ENCODE data around the gene ERICH6.

Gene ERICH6

GRCh38 chr3:150736316-150736719 lies 32.6 kb upstream of the ERICH6 start:
- no peaks in the 10 kb centered on the region for H3K27me3 ChIP-seq (ENCODE audit: low read depth, low read length)
- no peak overlapping the region for H3K27ac ChIP-seq (ENCODE audit: low read length)
- H3K4me1 ChIP-seq (ENCODE audit: control insufficient read depth in 1 of 2, insufficient read depth in 2 of 2, low read length in 2 of 2), result peaks cover 3 to 8% of the 10 kb centered on the region in 2 donors
- peaks cover 6 to 7% of the 10 kb centered on the region in 2 donors for H3K36me3 ChIP-seq (ENCODE audit: control insufficient read depth in 1 of 2, insufficient read depth in 2 of 2, low read length in 2 of 2)
- H3K9me3 ChIP-seq (ENCODE audit: control insufficient read depth in 1 of 2, low read length in 2 of 2), result no peaks in the 10 kb centered on the region
- H3K4me3 ChIP-seq (ENCODE audit: low read depth in 1 of 2, low read length in 2 of 2), result no peak overlapping the region

- Histone ChIP-seq H3K36me3 (ENCODE audit: control insufficient read depth in 1 of 2, insufficient read depth in 2 of 2, low read length in 2 of 2) (no peaks in the 10 kb centered on the region), H3K27ac (ENCODE audit: low read length) (no peak overlapping the region), H3K9me3 (ENCODE audit: control insufficient read depth in 1 of 2, low read length in 2 of 2) (no peaks in the 10 kb centered on the region), H3K4me3 (ENCODE audit: low read depth in 1 of 2, low read length in 2 of 2) (no peak overlapping the region), H3K27me3 (ENCODE audit: low read depth, low read length) (no peaks in the 10 kb centered on the region), H3K4me1 (ENCODE audit: control insufficient read depth in 1 of 2, insufficient read depth in 2 of 2, low read length in 2 of 2) (peaks cover 3 to 8% of the 10 kb centered on the region in 2 donors)
Measured at GRCh38 chr3:150734795-150735119, 31.0 kb upstream of the ERICH6 start.

GRCh38 chr3:150733936-150734794 lies 30.4 kb upstream of the ERICH6 start:
- peaks cover 3 to 8% of the 10 kb centered on the region in 2 donors for H3K4me1 ChIP-seq (ENCODE audit: control insufficient read depth in 1 of 2, insufficient read depth in 2 of 2, low read length in 2 of 2)
- no peaks in the 10 kb centered on the region for H3K27me3 ChIP-seq (ENCODE audit: low read depth, low read length)
- H3K4me3 ChIP-seq (ENCODE audit: low read depth in 1 of 2, low read length in 2 of 2), result no peak overlapping the region
- H3K9me3 ChIP-seq (ENCODE audit: control insufficient read depth in 1 of 2, low read length in 2 of 2), result no peaks in the 10 kb centered on the region
- H3K27ac ChIP-seq (ENCODE audit: low read length), result no peak overlapping the region
- no peaks in the 10 kb centered on the region for H3K36me3 ChIP-seq (ENCODE audit: control insufficient read depth in 1 of 2, insufficient read depth in 2 of 2, low read length in 2 of 2)

GRCh38 chr3:150733373-150733935 lies 29.7 kb upstream of the ERICH6 start:
- Histone ChIP-seq H3K9me3 (ENCODE audit: control insufficient read depth in 1 of 2, low read length in 2 of 2) (no peaks in the 10 kb centered on the region), H3K36me3 (ENCODE audit: control insufficient read depth in 1 of 2, insufficient read depth in 2 of 2, low read length in 2 of 2) (no peaks in the 10 kb centered on the region), H3K27ac (ENCODE audit: low read length) (no peak overlapping the region), H3K4me3 (ENCODE audit: low read depth in 1 of 2, low read length in 2 of 2) (no peak overlapping the region), H3K27me3 (ENCODE audit: low read depth, low read length) (no peaks in the 10 kb centered on the region), H3K4me1 (ENCODE audit: control insufficient read depth in 1 of 2, insufficient read depth in 2 of 2, low read length in 2 of 2) (peaks cover 0 to 8% of the 10 kb centered on the region in 2 donors)

- no peaks in the 10 kb centered on the region for H3K4me1 ChIP-seq (ENCODE audit: control insufficient read depth in 1 of 2, insufficient read depth in 2 of 2, low read length in 2 of 2)
- no peaks in the 10 kb centered on the region for H3K27me3 ChIP-seq (ENCODE audit: low read depth, low read length)
- no peaks in the 10 kb centered on the region for H3K36me3 ChIP-seq (ENCODE audit: control insufficient read depth in 1 of 2, insufficient read depth in 2 of 2, low read length in 2 of 2)
- no peak overlapping the region for H3K4me3 ChIP-seq (ENCODE audit: low read depth in 1 of 2, low read length in 2 of 2)
- H3K27ac ChIP-seq (ENCODE audit: low read length), result no peak overlapping the region
- no peaks in the 10 kb centered on the region for H3K9me3 ChIP-seq (ENCODE audit: control insufficient read depth in 1 of 2, low read length in 2 of 2)
Measured at GRCh38 chr3:150729682-150730360, 26.1 kb upstream of the ERICH6 start.

- H3K27me3 ChIP-seq (ENCODE audit: low read depth, low read length), result no peaks in the 10 kb centered on the region
- no peaks in the 10 kb centered on the region for H3K36me3 ChIP-seq (ENCODE audit: control insufficient read depth in 1 of 2, insufficient read depth in 2 of 2, low read length in 2 of 2)
- no peak overlapping the region for H3K27ac ChIP-seq (ENCODE audit: low read length)
- no peaks in the 10 kb centered on the region for H3K4me1 ChIP-seq (ENCODE audit: control insufficient read depth in 1 of 2, insufficient read depth in 2 of 2, low read length in 2 of 2)
- no peaks in the 10 kb centered on the region for H3K9me3 ChIP-seq (ENCODE audit: control insufficient read depth in 1 of 2, low read length in 2 of 2)
- H3K4me3 ChIP-seq (ENCODE audit: low read depth in 1 of 2, low read length in 2 of 2), result no peak overlapping the region
Measured at GRCh38 chr3:150727653-150728502, 24.2 kb upstream of the ERICH6 start.

- Histone ChIP-seq H3K9me3 (ENCODE audit: control insufficient read depth in 1 of 2, low read length in 2 of 2) (no peaks in the 10 kb centered on the region), H3K36me3 (ENCODE audit: control insufficient read depth in 1 of 2, insufficient read depth in 2 of 2, low read length in 2 of 2) (no peaks in the 10 kb centered on the region), H3K27me3 (ENCODE audit: low read depth, low read length) (no peaks in the 10 kb centered on the region), H3K4me3 (ENCODE audit: low read depth in 1 of 2, low read length in 2 of 2) (no peak overlapping the region), H3K27ac (ENCODE audit: low read length) (no peak overlapping the region), H3K4me1 (ENCODE audit: control insufficient read depth in 1 of 2, insufficient read depth in 2 of 2, low read length in 2 of 2) (peaks cover 0 to 6% of the 10 kb centered on the region in 2 donors)
Measured at GRCh38 chr3:150725548-150725947, 21.8 kb upstream of the ERICH6 start.

GRCh38 chr3:150723946-150724345 lies 20.2 kb upstream of the ERICH6 start:
- Histone ChIP-seq H3K36me3 (ENCODE audit: control insufficient read depth in 1 of 2, insufficient read depth in 2 of 2, low read length in 2 of 2) (no peaks in the 10 kb centered on the region), H3K9me3 (ENCODE audit: control insufficient read depth in 1 of 2, low read length in 2 of 2) (no peaks in the 10 kb centered on the region), H3K4me1 (ENCODE audit: control insufficient read depth in 1 of 2, insufficient read depth in 2 of 2, low read length in 2 of 2) (peaks cover 0 to 6% of the 10 kb centered on the region in 2 donors), H3K27me3 (ENCODE audit: low read depth, low read length) (no peaks in the 10 kb centered on the region), H3K4me3 (ENCODE audit: low read depth in 1 of 2, low read length in 2 of 2) (no peak overlapping the region), H3K27ac (ENCODE audit: low read length) (no peak overlapping the region)

GRCh38 chr3:150722267-150722666 lies 18.5 kb upstream of the ERICH6 start:
- no peak overlapping the region for H3K4me3 ChIP-seq (ENCODE audit: low read depth in 1 of 2, low read length in 2 of 2)
- no peaks in the 10 kb centered on the region for H3K27me3 ChIP-seq (ENCODE audit: low read depth, low read length)
- H3K36me3 ChIP-seq (ENCODE audit: control insufficient read depth in 1 of 2, insufficient read depth in 2 of 2, low read length in 2 of 2), result no peaks in the 10 kb centered on the region
- H3K27ac ChIP-seq (ENCODE audit: low read length), result no peak overlapping the region
- H3K4me1 ChIP-seq (ENCODE audit: control insufficient read depth in 1 of 2, insufficient read depth in 2 of 2, low read length in 2 of 2), result peaks cover 0 to 6% of the 10 kb centered on the region in 2 donors
- H3K9me3 ChIP-seq (ENCODE audit: control insufficient read depth in 1 of 2, low read length in 2 of 2), result no peaks in the 10 kb centered on the region

- Histone ChIP-seq H3K9me3 (ENCODE audit: control insufficient read depth in 1 of 2, low read length in 2 of 2) (no peaks in the 10 kb centered on the region), H3K27me3 (ENCODE audit: low read depth, low read length) (no peaks in the 10 kb centered on the region), H3K27ac (ENCODE audit: low read length) (no peak overlapping the region), H3K4me1 (ENCODE audit: control insufficient read depth in 1 of 2, insufficient read depth in 2 of 2, low read length in 2 of 2) (peaks cover 0 to 6% of the 10 kb centered on the region in 2 donors), H3K4me3 (ENCODE audit: low read depth in 1 of 2, low read length in 2 of 2) (no peak overlapping the region), H3K36me3 (ENCODE audit: control insufficient read depth in 1 of 2, insufficient read depth in 2 of 2, low read length in 2 of 2) (no peaks in the 10 kb centered on the region)
Measured at GRCh38 chr3:150721285-150722130, 17.8 kb upstream of the ERICH6 start.
